Neural progenitor cell (in vitro differentiated cells): ENCODE measurements around the gene KLHL29. TPM values are rescaled to one million over a fixed set of nuclear protein-coding genes. Genes with fewer than 3 reads are reported as not detected.
A peak's percentile ranks its signal among the peaks of the same experiment; 100 is the strongest.

ENCODE experiments used
- DNase-seq: peaks from one replicate; pipeline ENCODE4 v3.0.0-alpha.2; 2016; ENCODE audit warnings: low spot score
- H2AFZ ChIP-seq: fragments of 200-600 bp; sonication (generic); replicated peaks from 2 replicates; pipeline ENCODE4 v1.6.1; 2016; ENCODE audit warnings: antibody characterized with exemption
- H3F3A ChIP-seq: fragments of 200-600 bp; sonication (generic); 2 replicates; pipeline ENCODE4 v1.6.1; 2016; ENCODE audit warnings: antibody characterized with exemption, low read depth
- H3K27ac ChIP-seq: fragments of 200-600 bp; sonication (generic); 2 replicates; pipeline ENCODE4 v1.5.1; 2016; ENCODE audit warnings: mild to moderate bottlenecking
- H3K27me3 ChIP-seq: fragments of 200-600 bp; sonication (generic); 2 replicates; pipeline ENCODE4 v1.6.1; 2016; ENCODE audit warnings: mild to moderate bottlenecking, moderate library complexity
- H3K36me3 ChIP-seq: fragments of 200-600 bp; sonication (generic); 2 replicates; pipeline ENCODE4 v1.5.1; 2016
- H3K4me1 ChIP-seq: fragments of 200-600 bp; sonication (generic); 2 replicates; pipeline ENCODE4 v1.6.1; 2016; ENCODE audit warnings: mixed run types
- H3K4me2 ChIP-seq: fragments of 200-600 bp; sonication (generic); 2 replicates; pipeline ENCODE4 v1.6.1; 2016
- H3K4me3 ChIP-seq: fragments of 200-600 bp; sonication (generic); 2 replicates; pipeline ENCODE4 v1.5.1; 2016
- H3K79me2 ChIP-seq: fragments of 200-600 bp; sonication (generic); 2 replicates; pipeline ENCODE4 v1.6.1; 2016; ENCODE audit warnings: low read depth
- H3K9ac ChIP-seq: fragments of 200-600 bp; sonication (generic); 2 replicates; pipeline ENCODE4 v1.6.1; 2016
- H3K9me3 ChIP-seq: fragments of 200-600 bp; sonication (generic); 2 replicates; pipeline ENCODE4 v1.5.1; 2016; ENCODE audit warnings: low read depth
- H4K20me1 ChIP-seq: fragments of 200-600 bp; sonication (generic); 2 replicates; pipeline ENCODE4 v1.6.1; 2016; ENCODE audit warnings: low read depth
- H3K27ac Mint-ChIP-seq: 3 replicates; pipeline ENCODE4 v1.8.0; 2021; ENCODE audit warnings: mixed read lengths
- H3K27me3 Mint-ChIP-seq: 2 replicates; pipeline ENCODE4 v1.8.0; 2022; ENCODE audit warnings: low read depth, mild to moderate bottlenecking, inconsistent platforms, moderate library complexity, mixed read lengths; ENCODE audit not compliant: insufficient read depth
- H3K36me3 Mint-ChIP-seq: 3 replicates; pipeline ENCODE4 v1.8.0; 2021; ENCODE audit warnings: mixed read lengths
- H3K4me1 Mint-ChIP-seq: 3 replicates; pipeline ENCODE4 v1.8.0; 2021; ENCODE audit warnings: mixed read lengths
- H3K4me3 Mint-ChIP-seq: 3 replicates; pipeline ENCODE4 v1.8.0; 2021; ENCODE audit warnings: mild to moderate bottlenecking, moderate library complexity, mixed read lengths
- H3K9me3 Mint-ChIP-seq: 3 replicates; pipeline ENCODE4 v1.8.0; 2020; ENCODE audit warnings: mixed read lengths
- EZH2 ChIP-seq: fragments of 200-600 bp; sonication (generic); IDR thresholded peaks from 2 replicates; pipeline ENCODE4 v1.6.1; 2017; ENCODE audit warnings: antibody characterized with exemption, mild to moderate bottlenecking, moderate library complexity
- EZH2phosphoT487 ChIP-seq: fragments of 200-600 bp; sonication (generic); IDR thresholded peaks from 2 replicates; pipeline ENCODE4 v1.6.1; 2017; ENCODE audit warnings: antibody characterized with exemption
- total RNA-seq: library from RNA; depleted of rRNA; stranded (reverse); fragments of >200 nt; gene quantifications from 2 replicates; pipeline ENCODE4 v1.2.3, GENCODE V29; 2015; ENCODE audit warnings: low replicate concordance
- TF ChIP-seq, protein P1 (sequence below): fragments of 200-600 bp; sonication (generic); IDR thresholded peaks from 2 replicates; pipeline ENCODE4 v1.5.1; 2017; ENCODE audit warnings: antibody characterized with exemption, mild to moderate bottlenecking

KLHL29 gene
- total RNA-seq, 1 donor from 2014 or later = 1.6 TPM

DNA sequence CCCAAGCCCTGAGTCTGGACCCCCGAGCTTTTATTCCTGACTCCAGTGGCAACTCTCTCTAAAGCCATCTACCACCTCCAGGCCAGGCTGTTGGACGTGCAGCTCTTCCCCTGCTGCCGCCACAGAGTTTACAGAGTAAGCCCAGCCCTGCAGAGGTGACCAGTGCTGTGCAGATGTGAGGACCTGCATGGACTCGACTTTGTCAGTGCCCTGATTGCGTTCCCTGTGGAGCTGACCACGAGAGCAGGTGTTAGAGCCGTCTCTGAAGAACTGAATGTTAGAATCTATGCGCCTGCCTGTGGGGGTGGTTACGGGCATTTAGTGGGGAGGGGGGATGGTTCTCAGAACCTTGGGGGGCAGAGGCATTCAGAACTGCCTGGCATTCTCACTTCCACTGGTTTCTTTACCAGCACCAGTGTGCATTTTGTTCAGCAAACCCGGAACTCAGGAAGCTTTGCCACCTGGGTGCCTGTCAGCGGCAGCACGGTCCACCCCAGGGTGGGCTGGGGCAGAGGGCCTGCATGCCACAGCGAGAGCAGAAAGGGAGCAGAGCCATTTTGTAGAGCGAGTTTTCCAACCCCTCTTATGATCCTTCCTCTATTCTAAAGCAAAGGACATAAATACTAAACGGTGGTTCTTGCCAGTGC is 137.9 kb downstream of the KLHL29 start:
- H3K27ac ChIP-seq = no peak overlapping the region
- Mint-ChIP-seq H3K4me3 (no peak overlapping the region), H3K9me3 (no peaks in the 10 kb centered on the region), H3K4me1 (peaks cover 55% of the 10 kb centered on the region), H3K27me3 (peaks cover 8% of the 10 kb centered on the region), H3K36me3 (no peaks in the 10 kb centered on the region), H3K27ac (no peak overlapping the region)
- no peaks in the 10 kb centered on the region for H3K79me2 ChIP-seq
- H4K20me1 ChIP-seq = no peaks in the 10 kb centered on the region
- H3K4me1 ChIP-seq = no peaks in the 10 kb centered on the region
- H3K36me3 ChIP-seq = no peaks in the 10 kb centered on the region
- no peak for DNase-seq
- no peak overlapping the region for H3K4me2 ChIP-seq
- H3K9me3 ChIP-seq = no peaks in the 10 kb centered on the region
- no peaks in the 10 kb centered on the region for H3F3A ChIP-seq
- no peak overlapping the region for H3K4me3 ChIP-seq
- H3K27me3 ChIP-seq = no peaks in the 10 kb centered on the region
- TF ChIP-seq EZH2phosphoT487 (no peak), EZH2 (no peak)
- TF ChIP-seq, protein P1, sequence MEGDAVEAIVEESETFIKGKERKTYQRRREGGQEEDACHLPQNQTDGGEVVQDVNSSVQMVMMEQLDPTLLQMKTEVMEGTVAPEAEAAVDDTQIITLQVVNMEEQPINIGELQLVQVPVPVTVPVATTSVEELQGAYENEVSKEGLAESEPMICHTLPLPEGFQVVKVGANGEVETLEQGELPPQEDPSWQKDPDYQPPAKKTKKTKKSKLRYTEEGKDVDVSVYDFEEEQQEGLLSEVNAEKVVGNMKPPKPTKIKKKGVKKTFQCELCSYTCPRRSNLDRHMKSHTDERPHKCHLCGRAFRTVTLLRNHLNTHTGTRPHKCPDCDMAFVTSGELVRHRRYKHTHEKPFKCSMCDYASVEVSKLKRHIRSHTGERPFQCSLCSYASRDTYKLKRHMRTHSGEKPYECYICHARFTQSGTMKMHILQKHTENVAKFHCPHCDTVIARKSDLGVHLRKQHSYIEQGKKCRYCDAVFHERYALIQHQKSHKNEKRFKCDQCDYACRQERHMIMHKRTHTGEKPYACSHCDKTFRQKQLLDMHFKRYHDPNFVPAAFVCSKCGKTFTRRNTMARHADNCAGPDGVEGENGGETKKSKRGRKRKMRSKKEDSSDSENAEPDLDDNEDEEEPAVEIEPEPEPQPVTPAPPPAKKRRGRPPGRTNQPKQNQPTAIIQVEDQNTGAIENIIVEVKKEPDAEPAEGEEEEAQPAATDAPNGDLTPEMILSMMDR = no peak
- H3K9ac ChIP-seq = no peak overlapping the region
- H2AFZ ChIP-seq = no peak overlapping the region

DNA sequence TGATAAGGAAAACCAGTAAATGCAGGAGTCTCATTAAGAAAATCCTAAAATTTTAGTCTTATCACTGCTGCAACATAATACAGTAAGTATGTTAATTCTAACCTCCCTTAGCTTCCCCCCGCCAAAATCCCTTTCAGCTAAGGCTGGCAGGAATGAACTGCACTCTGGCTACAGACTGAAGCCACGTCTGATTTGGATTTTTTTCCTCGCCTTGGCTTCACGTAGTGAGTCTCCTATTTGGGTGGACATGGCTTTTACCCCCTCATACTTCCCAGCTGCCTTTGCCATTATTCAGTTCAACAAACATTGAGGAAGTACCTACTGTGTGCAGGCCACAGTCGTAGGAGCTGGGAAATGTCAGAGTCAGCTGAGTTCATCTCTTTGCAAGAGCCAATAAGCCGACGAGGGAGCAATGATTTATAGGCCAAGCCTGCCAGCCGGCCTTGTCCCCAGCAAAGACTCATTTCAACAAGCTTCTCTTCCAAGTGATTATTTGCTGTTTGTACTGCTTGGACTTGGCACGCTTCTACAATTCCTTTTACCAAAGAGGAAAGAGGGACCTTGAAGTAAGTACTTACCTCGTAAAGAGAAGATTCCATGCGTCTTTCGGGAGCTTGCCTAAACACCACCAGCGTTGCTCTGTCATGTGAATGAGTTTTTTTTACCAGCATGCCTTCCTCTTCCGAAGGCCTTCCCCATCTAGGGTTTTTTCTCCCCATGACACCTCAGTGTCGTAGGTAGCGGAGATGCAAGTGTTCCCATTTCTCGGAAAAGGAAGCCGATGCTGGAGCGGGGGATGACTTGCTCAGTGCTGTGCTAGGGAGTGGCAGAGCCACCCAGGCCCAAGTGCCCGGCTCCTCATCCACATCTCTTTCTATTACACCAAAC is 138.6 kb downstream of the KLHL29 start:
- no peaks in the 10 kb centered on the region for H3K9me3 ChIP-seq
- H3K79me2 ChIP-seq = no peaks in the 10 kb centered on the region
- H3K4me1 Mint-ChIP-seq = peaks cover 61% of the 10 kb centered on the region
- H3K4me3 Mint-ChIP-seq = no peak overlapping the region
- H3K27me3 ChIP-seq = no peaks in the 10 kb centered on the region
- H3K9me3 Mint-ChIP-seq = no peaks in the 10 kb centered on the region
- no peaks in the 10 kb centered on the region for H4K20me1 ChIP-seq
- H3F3A ChIP-seq = no peaks in the 10 kb centered on the region
- H3K4me1 ChIP-seq = no peaks in the 10 kb centered on the region
- H2AFZ ChIP-seq = no peak overlapping the region
- peak overlapping the region; percentile 69 for H3K27ac Mint-ChIP-seq
- peaks cover 6% of the 10 kb centered on the region for H3K27me3 Mint-ChIP-seq
- TF ChIP-seq, protein P1 = no peak
- TF ChIP-seq EZH2phosphoT487 (no peak), EZH2 (no peak)
- H3K27ac ChIP-seq = no peak overlapping the region
- no peak overlapping the region for H3K9ac ChIP-seq
- no peak overlapping the region for H3K4me3 ChIP-seq
- H3K36me3 Mint-ChIP-seq = no peaks in the 10 kb centered on the region
- no peaks in the 10 kb centered on the region for H3K36me3 ChIP-seq
- DNase-seq = no peak
- no peak overlapping the region for H3K4me2 ChIP-seq

DNA sequence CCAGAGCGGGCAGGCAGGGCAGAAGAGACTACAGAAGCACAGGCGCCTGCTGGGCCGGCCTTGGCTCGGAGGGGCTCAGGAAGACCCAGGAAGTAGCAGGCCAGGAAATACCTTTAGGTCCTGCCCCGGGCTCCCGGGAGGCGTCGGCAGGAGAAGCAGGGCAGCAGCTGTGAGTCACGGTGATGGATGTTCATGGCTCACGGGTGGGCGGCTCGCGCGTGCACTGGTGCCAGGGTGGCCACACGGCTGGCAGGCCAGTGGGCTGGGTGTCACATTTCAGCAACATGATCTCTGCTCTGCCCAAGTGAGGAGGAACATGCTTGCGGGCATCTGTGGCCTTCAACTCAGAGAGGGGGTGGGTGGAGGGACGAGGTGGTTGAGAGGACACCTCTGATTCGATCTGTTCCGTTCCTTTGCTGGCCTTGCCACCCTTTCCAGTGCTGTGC is 139.3 kb downstream of the KLHL29 start:
- Histone ChIP-seq H3K27me3 (no peaks in the 10 kb centered on the region), H3K9me3 (no peaks in the 10 kb centered on the region), H4K20me1 (no peaks in the 10 kb centered on the region), H3K27ac (no peak overlapping the region), H3K79me2 (no peaks in the 10 kb centered on the region), H3K4me1 (no peaks in the 10 kb centered on the region), H2AFZ (no peak overlapping the region), H3K9ac (no peak overlapping the region), H3K4me3 (no peak overlapping the region), H3F3A (no peaks in the 10 kb centered on the region), H3K4me2 (no peak overlapping the region), H3K36me3 (no peaks in the 10 kb centered on the region)
- DNase-seq = no peak
- no peaks in the 10 kb centered on the region for H3K9me3 Mint-ChIP-seq
- no peak overlapping the region for H3K4me3 Mint-ChIP-seq
- peaks cover 4% of the 10 kb centered on the region for H3K27me3 Mint-ChIP-seq
- H3K36me3 Mint-ChIP-seq = no peaks in the 10 kb centered on the region
- peak overlapping the region; percentile 86 for H3K27ac Mint-ChIP-seq
- TF ChIP-seq EZH2 = no peak
- no peak for TF ChIP-seq EZH2phosphoT487
- TF ChIP-seq, protein P1 = no peak
- peaks cover 59% of the 10 kb centered on the region for H3K4me1 Mint-ChIP-seq
